Fibroblast of lung (primary cell): ENCODE data around the gene FKBP1C. TPM values are rescaled to one million over a fixed set of nuclear protein-coding genes. Genes with fewer than 3 reads are reported as not detected.

Experiments used
- DNase-seq, 2 donors: peaks; one replicate each; pipeline versions ENCODE4 v3.0.0 to v3.0.0-alpha.2; 2010; ENCODE audit warnings: low read depth in 2 of 2
- H2AFZ ChIP-seq: 2 replicates; pipeline ENCODE4 v1.5.1; 2012; ENCODE audit warnings: low read length, control low read depth, inconsistent platforms
- H3K27ac ChIP-seq: 2 replicates; pipeline ENCODE4 v1.5.1; 2011; ENCODE audit warnings: low read length, control low read depth; ENCODE audit not compliant: insufficient read depth
- H3K27me3 ChIP-seq: 2 replicates; pipeline ENCODE4 v1.5.1; 2011; ENCODE audit warnings: mild to moderate bottlenecking, low read length; ENCODE audit not compliant: control insufficient read depth, insufficient read depth
- H3K36me3 ChIP-seq: 2 replicates; pipeline ENCODE4 v1.5.1; 2011; ENCODE audit warnings: low read length; ENCODE audit not compliant: control insufficient read depth, insufficient read depth
- H3K4me1 ChIP-seq: 2 replicates; pipeline ENCODE4 v1.5.1; 2011; ENCODE audit warnings: low read length; ENCODE audit not compliant: control insufficient read depth, insufficient read depth; ENCODE audit errors: extremely low read depth
- H3K4me2 ChIP-seq: 2 replicates; pipeline ENCODE4 v1.5.1; 2011; ENCODE audit warnings: low read length, control low read depth; ENCODE audit not compliant: insufficient read depth; ENCODE audit errors: extremely low read depth
- H3K4me3 ChIP-seq, 4 experiments: fragments of 200-600 bp in 1 of 4; sonication (generic) in 1 of 4; replicated peaks in 1 of 4; 2 replicates each; pipeline ENCODE4 v1.5.1; 2011 to 2016; ENCODE audit warnings: low read length in 4 of 4, low read depth in 3 of 4, mild to moderate bottlenecking in 3 of 4, control low read depth in 2 of 4, inconsistent platforms in 1 of 4, mixed read lengths in 1 of 4; ENCODE audit not compliant: insufficient read depth in 1 of 4; ENCODE audit errors: control extremely low read depth in 1 of 4
- H3K79me2 ChIP-seq: 2 replicates; pipeline ENCODE4 v1.5.1; 2012; ENCODE audit warnings: mild to moderate bottlenecking, low read length, inconsistent platforms; ENCODE audit not compliant: control insufficient read depth, insufficient read depth
- H3K9ac ChIP-seq: 2 replicates; pipeline ENCODE4 v1.5.1; 2011; ENCODE audit warnings: mild to moderate bottlenecking, low read length, control low read depth; ENCODE audit not compliant: insufficient read depth
- H3K9me3 ChIP-seq: 2 replicates; pipeline ENCODE4 v1.5.1; 2012; ENCODE audit warnings: low read depth, low read length; ENCODE audit not compliant: control insufficient read depth, insufficient read depth
- H4K20me1 ChIP-seq: 2 replicates; pipeline ENCODE4 v1.5.1; 2011; ENCODE audit warnings: low read length; ENCODE audit not compliant: control insufficient read depth, insufficient read depth; ENCODE audit errors: extremely low read depth
- EZH2 ChIP-seq: IDR thresholded peaks from 2 replicates; pipeline ENCODE4 v1.5.1; 2012; ENCODE audit warnings: low read length, control low read depth, mild to moderate bottlenecking; ENCODE audit errors: missing control alignments
- polyA plus RNA-seq, 2 donors: library from polyadenylated mRNA; depleted of rRNA in 1 of 2; stranded (reverse) in 1 of 2; unstranded in 1 of 2; fragments of >200 nt; gene quantifications; 2 replicates each; pipeline ENCODE4 v1.2.1, GENCODE V29; 2011 to 2012; ENCODE audit warnings: missing spikeins in 1 of 2
- total RNA-seq: library from RNA; depleted of rRNA; stranded (reverse); fragments of >200 nt; gene quantifications from 2 replicates; pipeline ENCODE4 v1.2.1, GENCODE V29; 2014
- TF ChIP-seq, protein P1 (sequence below), 2 donors: IDR thresholded peaks in 1 of 2; conservative IDR thresholded peaks in 1 of 2; 1 replicate in 1 of 2; 2 replicates in 1 of 2; pipeline ENCODE4 v1.5.1; 2011 to 2012; ENCODE audit warnings: low read length in 2 of 2, control low read depth in 1 of 2, inconsistent platforms in 1 of 2, low read depth in 1 of 2, mild to moderate bottlenecking in 1 of 2

FKBP1C gene
- total and polyA plus RNA-seq, 2 donors (not counting 1 experiment from before 2014, with no cell fraction given), result 0.99 to 1.5 TPM

DNA sequence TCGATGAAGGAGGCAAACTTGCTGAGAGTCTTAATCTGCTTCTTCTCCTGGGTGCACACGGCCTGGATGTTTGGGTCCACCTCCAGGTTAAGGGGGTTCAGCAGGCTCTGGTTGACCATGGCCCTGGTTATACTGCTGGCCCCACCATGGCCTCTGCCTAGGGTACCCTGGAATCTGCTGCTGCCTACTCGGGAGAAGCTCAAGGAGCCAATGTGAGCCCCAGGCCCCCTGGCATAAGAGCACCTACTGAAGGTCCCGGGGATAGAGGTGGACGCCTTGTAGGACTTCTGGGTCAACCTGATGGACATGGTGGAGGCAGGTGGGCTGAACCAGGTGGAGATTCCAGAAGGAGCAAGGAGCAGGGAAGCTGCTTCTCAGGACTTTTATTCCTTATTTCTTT is 17.9 kb upstream of the FKBP1C start:
- Histone ChIP-seq H3K4me3 (no peak overlapping the region), H3K36me3 (no peaks in the 10 kb centered on the region), H3K27ac (no peak overlapping the region), H3K4me1 (no peaks in the 10 kb centered on the region), H3K4me2 (no peak overlapping the region), H3K27me3 (no peaks in the 10 kb centered on the region), H3K79me2 (no peaks in the 10 kb centered on the region), H3K9me3 (no peaks in the 10 kb centered on the region), H2AFZ (no peak overlapping the region), H4K20me1 (no peaks in the 10 kb centered on the region), H3K9ac (no peak overlapping the region)
- TF ChIP-seq, protein P1, sequence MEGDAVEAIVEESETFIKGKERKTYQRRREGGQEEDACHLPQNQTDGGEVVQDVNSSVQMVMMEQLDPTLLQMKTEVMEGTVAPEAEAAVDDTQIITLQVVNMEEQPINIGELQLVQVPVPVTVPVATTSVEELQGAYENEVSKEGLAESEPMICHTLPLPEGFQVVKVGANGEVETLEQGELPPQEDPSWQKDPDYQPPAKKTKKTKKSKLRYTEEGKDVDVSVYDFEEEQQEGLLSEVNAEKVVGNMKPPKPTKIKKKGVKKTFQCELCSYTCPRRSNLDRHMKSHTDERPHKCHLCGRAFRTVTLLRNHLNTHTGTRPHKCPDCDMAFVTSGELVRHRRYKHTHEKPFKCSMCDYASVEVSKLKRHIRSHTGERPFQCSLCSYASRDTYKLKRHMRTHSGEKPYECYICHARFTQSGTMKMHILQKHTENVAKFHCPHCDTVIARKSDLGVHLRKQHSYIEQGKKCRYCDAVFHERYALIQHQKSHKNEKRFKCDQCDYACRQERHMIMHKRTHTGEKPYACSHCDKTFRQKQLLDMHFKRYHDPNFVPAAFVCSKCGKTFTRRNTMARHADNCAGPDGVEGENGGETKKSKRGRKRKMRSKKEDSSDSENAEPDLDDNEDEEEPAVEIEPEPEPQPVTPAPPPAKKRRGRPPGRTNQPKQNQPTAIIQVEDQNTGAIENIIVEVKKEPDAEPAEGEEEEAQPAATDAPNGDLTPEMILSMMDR (conservative IDR thresholded peaks at IDR 0.05 in 1 of 2, IDR thresholded peaks at IDR 0.05 in 1 of 2; ENCODE audit: low read depth in 1 of 2, low read length in 2 of 2), result no peak
- TF ChIP-seq EZH2, result no peak
- no peak for DNase-seq

DNA sequence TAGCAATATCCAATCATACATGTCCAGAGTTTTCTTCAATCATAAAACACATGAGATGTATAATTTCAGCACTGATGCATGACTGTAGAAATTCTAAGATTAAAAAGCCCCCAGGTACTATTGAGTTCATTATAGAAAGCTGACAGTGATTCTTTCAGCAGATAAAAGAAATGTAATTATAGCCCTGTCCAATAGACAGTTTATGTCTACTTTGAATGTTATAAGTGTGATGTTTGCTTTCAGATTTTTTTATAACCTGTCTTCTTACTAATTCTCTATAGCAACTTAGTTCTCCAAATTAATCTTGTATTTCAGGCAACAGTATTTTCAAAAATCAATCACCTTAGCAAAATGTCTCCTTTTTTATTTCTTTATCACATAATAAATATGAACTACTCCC is 13.5 kb upstream of the FKBP1C start:
- Histone ChIP-seq H3K9me3 (no peaks in the 10 kb centered on the region), H3K27me3 (no peaks in the 10 kb centered on the region), H3K4me3 (no peak overlapping the region), H3K27ac (no peak overlapping the region), H3K36me3 (no peaks in the 10 kb centered on the region), H3K79me2 (no peaks in the 10 kb centered on the region), H3K9ac (no peak overlapping the region), H2AFZ (no peak overlapping the region), H3K4me1 (no peaks in the 10 kb centered on the region), H4K20me1 (no peaks in the 10 kb centered on the region), H3K4me2 (no peak overlapping the region)
- no peak for TF ChIP-seq EZH2
- TF ChIP-seq, protein P1 (conservative IDR thresholded peaks at IDR 0.05 in 1 of 2, IDR thresholded peaks at IDR 0.05 in 1 of 2; ENCODE audit: low read depth in 1 of 2, low read length in 2 of 2), result no peak
- no peak for DNase-seq

DNA sequence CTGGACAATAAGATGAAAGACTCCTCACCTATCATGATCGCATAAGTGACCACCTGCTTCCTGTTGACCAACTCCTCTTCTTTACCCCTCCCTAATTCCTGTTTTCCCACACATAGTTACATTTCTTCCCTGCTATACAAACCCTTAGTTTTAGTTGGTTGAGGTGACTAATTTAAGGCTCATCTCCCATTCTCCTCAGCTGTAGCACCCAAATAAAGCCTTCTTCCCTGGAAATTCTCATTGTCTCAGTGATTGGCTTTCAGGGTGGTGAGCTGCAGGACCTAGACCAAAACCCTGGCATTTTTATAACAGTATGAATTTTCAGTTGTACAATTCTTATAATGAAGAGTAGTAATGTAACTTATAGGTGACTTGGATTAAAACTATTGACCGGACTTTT is 2.1 kb downstream of the FKBP1C start:
- H3K4me1 ChIP-seq, result no peaks in the 10 kb centered on the region
- H3K9ac ChIP-seq, result no peak overlapping the region
- no peaks in the 10 kb centered on the region for H3K36me3 ChIP-seq
- no peak overlapping the region for H3K4me3 ChIP-seq
- no peaks in the 10 kb centered on the region for H3K79me2 ChIP-seq
- H2AFZ ChIP-seq, result no peak overlapping the region
- no peak for TF ChIP-seq EZH2
- TF ChIP-seq, protein P1 (conservative IDR thresholded peaks at IDR 0.05 in 1 of 2, IDR thresholded peaks at IDR 0.05 in 1 of 2; ENCODE audit: low read depth in 1 of 2, low read length in 2 of 2), result no peak
- no peak for DNase-seq
- no peaks in the 10 kb centered on the region for H3K27me3 ChIP-seq
- no peak overlapping the region for H3K4me2 ChIP-seq
- no peaks in the 10 kb centered on the region for H3K9me3 ChIP-seq
- no peak overlapping the region for H3K27ac ChIP-seq
- no peaks in the 10 kb centered on the region for H4K20me1 ChIP-seq
